Measurements from ENCODE around the gene ENDOV. TPM values are rescaled to one million over a fixed set of nuclear protein-coding genes. Genes with fewer than 3 reads are reported as not detected.

ENDOV gene
- total and polyA plus RNA-seq, 9 donors = 8.9 to 24.1 (median 20.8) TPM

DNA sequence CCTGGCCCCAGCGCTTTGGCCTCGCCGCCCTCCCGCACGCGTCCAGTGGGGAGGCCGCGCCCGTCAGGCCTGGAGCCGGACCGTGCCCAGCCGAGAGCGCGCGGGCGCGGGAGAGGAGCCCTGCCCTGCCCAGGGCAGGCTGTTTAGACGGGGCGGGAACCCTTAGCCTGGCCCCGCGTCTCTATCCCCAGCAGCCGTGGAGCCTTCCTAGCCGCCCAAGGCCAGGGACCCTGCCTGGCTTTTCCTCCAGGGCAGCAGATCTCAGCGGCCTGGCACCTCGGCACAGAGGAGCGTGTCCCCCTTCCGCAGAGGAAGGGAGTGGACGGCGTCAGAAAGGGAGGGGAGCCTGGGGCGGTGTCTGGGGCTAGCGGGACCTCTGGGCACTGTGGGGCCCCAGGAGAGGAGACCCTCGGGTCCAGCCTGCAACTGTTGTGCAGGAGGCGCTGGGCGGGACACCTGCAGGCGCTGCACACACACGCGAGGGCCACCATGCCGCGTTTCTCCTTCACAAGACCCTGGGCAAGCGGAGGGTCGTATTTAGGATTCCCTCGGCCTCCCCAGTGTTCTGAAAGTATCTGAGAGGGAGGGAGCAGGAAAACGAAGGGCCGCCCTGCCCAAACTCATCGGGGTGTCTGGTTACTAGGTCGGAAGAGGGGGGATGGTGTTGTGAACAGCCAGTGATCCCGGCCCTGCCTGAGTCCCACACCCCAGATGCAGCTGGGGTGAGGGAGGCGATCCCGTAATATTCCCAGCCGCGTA lies 63.7 kb downstream of the ENDOV start:
- peaks cover 3% of the 10 kb centered on the region for H3K4me1 ChIP-seq (ENCODE audit: insufficient read depth)
- peaks cover 23% of the 10 kb centered on the region for H3K27me3 ChIP-seq
- DNase-seq = no peak
- WGBS, 3 donors = 10 to 17% (median 13%) methylated on average over 26 to 51 of the region's 51 CpGs
- no peak overlapping the region for H3K4me3 ChIP-seq
- no peak overlapping the region for H3K27ac ChIP-seq
- TF ChIP-seq EP300 (IDR thresholded peaks at IDR 0.05) = no peak
- TF ChIP-seq POLR2A (IDR thresholded peaks at IDR 0.05) = no peak
- TF ChIP-seq, protein P1, sequence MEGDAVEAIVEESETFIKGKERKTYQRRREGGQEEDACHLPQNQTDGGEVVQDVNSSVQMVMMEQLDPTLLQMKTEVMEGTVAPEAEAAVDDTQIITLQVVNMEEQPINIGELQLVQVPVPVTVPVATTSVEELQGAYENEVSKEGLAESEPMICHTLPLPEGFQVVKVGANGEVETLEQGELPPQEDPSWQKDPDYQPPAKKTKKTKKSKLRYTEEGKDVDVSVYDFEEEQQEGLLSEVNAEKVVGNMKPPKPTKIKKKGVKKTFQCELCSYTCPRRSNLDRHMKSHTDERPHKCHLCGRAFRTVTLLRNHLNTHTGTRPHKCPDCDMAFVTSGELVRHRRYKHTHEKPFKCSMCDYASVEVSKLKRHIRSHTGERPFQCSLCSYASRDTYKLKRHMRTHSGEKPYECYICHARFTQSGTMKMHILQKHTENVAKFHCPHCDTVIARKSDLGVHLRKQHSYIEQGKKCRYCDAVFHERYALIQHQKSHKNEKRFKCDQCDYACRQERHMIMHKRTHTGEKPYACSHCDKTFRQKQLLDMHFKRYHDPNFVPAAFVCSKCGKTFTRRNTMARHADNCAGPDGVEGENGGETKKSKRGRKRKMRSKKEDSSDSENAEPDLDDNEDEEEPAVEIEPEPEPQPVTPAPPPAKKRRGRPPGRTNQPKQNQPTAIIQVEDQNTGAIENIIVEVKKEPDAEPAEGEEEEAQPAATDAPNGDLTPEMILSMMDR (IDR thresholded peaks at IDR 0.05) = no peak
- intact Hi-C loops (cut with DNase I) = loop anchor here in 1 of 4 donors (5.0 kb wide), 2 partner anchors 379 to 509 kb away; no protein-coding TSS in a partner anchor
- H3K9me3 ChIP-seq = no peaks in the 10 kb centered on the region
- H3K36me3 ChIP-seq = no peaks in the 10 kb centered on the region

DNA sequence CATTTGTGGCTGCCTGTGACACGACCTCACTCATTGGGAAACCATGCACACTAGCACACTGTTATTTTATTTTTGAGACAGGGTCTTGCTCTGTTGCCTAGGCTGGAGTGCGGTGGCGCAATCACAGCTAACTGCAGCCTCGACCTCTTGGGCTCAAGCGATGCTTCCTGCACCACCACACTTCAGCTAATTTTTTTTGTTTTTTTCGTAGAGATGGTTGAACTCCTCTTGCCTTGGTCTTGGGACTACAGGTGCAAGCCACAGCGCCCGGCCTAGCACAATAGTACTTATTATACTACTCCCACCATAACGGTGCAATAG lies 64.2 kb downstream of the ENDOV start:
- no peak overlapping the region for H3K27ac ChIP-seq
- no peaks in the 10 kb centered on the region for H3K9me3 ChIP-seq
- TF ChIP-seq EP300 (IDR thresholded peaks at IDR 0.05) = no peak
- no peak for TF ChIP-seq POLR2A (IDR thresholded peaks at IDR 0.05)
- TF ChIP-seq, protein P1 (IDR thresholded peaks at IDR 0.05) = no peak
- WGBS, 3 donors = 64 to 66% (median 66%) methylated on average over 9 of the region's 9 CpGs
- H3K27me3 ChIP-seq = peaks cover 23% of the 10 kb centered on the region
- intact Hi-C loops (cut with DNase I) = loop anchor here in 1 of 4 donors (5.0 kb wide), 2 partner anchors 378 to 508 kb away; no protein-coding TSS in a partner anchor
- H3K4me3 ChIP-seq = no peak overlapping the region
- DNase-seq = no peak
- peaks cover 3% of the 10 kb centered on the region for H3K4me1 ChIP-seq (ENCODE audit: insufficient read depth)
- no peaks in the 10 kb centered on the region for H3K36me3 ChIP-seq

DNA sequence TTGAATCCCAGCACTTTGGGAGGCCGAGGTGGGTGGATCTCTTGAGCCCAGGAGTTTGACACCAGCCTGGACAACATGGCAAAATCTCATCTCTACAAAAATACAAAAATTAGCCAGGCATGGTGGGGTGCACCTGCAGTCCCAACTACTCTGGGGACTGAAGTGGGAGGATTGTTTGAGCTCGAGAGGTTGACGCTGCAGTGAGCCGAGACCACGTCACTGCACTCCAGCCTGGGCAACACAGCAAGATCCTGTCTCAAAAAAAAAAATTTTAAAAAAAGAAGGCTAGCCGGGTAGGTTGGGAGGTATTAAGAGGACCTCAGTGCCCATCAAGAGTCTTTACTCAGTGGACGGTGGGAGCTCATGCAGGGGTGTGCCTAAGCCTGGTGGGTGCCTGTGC lies 65.3 kb downstream of the ENDOV start:
- Histone ChIP-seq H3K4me3 (no peak overlapping the region), H3K4me1 (ENCODE audit: insufficient read depth) (peaks cover 3% of the 10 kb centered on the region), H3K36me3 (no peaks in the 10 kb centered on the region), H3K9me3 (no peaks in the 10 kb centered on the region), H3K27me3 (peaks cover 23% of the 10 kb centered on the region), H3K27ac (no peak overlapping the region)
- 90 to 94% (median 93%) methylated on average over 7 of the region's 7 CpGs for WGBS, 3 donors
- intact Hi-C loops (cut with DNase I) = no loop called here
- no peak for DNase-seq
- TF ChIP-seq, protein P1 (IDR thresholded peaks at IDR 0.05) = no peak
- TF ChIP-seq EP300 (IDR thresholded peaks at IDR 0.05) (no peak), POLR2A (IDR thresholded peaks at IDR 0.05) (no peak)

DNA sequence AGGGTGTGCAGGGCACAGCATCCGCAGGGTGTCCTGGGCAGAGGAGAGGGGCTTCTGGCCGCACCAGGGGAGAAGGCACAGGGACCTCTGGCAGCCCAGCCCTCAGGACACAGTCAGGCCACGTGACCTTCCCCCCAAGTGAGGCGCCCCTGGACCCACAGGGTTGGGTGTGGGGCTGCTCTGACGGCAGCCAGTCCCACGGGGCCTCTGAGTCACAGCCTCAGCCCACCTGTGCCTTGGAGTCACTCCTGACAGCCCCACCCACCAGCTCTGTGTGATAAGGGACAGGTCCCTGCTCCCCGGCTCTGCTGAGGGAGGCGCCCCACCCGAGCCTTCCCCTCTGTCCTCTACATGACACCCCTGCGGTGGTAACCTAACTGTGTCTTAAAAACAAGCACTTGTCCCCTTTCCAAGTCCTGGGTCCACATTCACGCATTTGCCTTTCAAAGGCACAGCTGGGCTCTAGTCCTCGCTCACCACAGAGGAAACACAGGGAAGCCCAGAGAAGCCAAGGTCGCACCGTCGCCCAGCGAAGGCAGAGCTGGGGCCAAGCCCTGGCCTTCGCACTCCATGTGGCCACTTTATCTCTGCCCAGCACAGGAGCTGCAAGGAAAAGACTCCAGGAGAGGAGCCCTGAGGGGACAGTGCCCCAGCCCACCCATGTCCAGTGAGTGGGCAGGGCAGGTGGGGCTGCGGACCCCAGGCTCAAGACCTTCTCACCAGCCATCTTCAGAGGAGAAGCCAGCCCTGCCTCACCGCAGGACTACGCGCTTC lies 66.5 kb downstream of the ENDOV start:
- Histone ChIP-seq H3K36me3 (no peaks in the 10 kb centered on the region), H3K9me3 (peaks cover 0 to under 1% of the 10 kb centered on the region in 2 donors), H3K4me3 (no peak overlapping the region), H3K27ac (no peak overlapping the region), H3K27me3 (peaks cover 19% of the 10 kb centered on the region), H3K4me1 (ENCODE audit: insufficient read depth) (peaks cover under 1% of the 10 kb centered on the region)
- WGBS, 3 donors = 37 to 40% (median 38%) methylated on average over 20 to 21 of the region's 21 CpGs
- DNase-seq = no peak
- TF ChIP-seq POLR2A (IDR thresholded peaks at IDR 0.05) (no peak), EP300 (IDR thresholded peaks at IDR 0.05) (no peak)
- TF ChIP-seq, protein P1 (IDR thresholded peaks at IDR 0.05) = no peak
- intact Hi-C loops (cut with DNase I) = no loop called here

Measured in ovary (tissue), 9 donors.